Measurements from ENCODE around the gene PVR. TPM values are rescaled to one million over a fixed set of nuclear protein-coding genes. Genes with fewer than 3 reads are reported as not detected.
A peak's percentile ranks its signal among the peaks of the same experiment; 100 is the strongest.

PVR gene
- total RNA-seq, 1 donor, result 156 TPM

GRCh38 chr19:44602081-44602480, 41.6 kb upstream of the PVR start:
- no peak for DNase-seq (ENCODE audit: low read depth)
- H3K4me3 ChIP-seq (ENCODE audit: low read depth, low read length), result no peak overlapping the region
- no peak for TF ChIP-seq CTCF (IDR thresholded peaks at IDR 0.05; ENCODE audit: insufficient read depth, low read depth, low read length)

- DNase-seq (ENCODE audit: low read depth), result peak; percentile 90
- no peak overlapping the region for H3K4me3 ChIP-seq (ENCODE audit: low read depth, low read length)
- no peak for TF ChIP-seq CTCF (IDR thresholded peaks at IDR 0.05; ENCODE audit: insufficient read depth, low read depth, low read length)
Observed at GRCh38 chr19:44603201-44603945, 40.3 kb upstream of the PVR start.

GRCh38 chr19:44604241-44604640, 39.5 kb upstream of the PVR start:
- no peak overlapping the region for H3K4me3 ChIP-seq (ENCODE audit: low read depth, low read length)
- DNase-seq (ENCODE audit: low read depth), result no peak
- TF ChIP-seq CTCF (IDR thresholded peaks at IDR 0.05; ENCODE audit: insufficient read depth, low read depth, low read length), result no peak

GRCh38 chr19:44605547-44605946, 38.2 kb upstream of the PVR start:
- DNase-seq (ENCODE audit: low read depth), result no peak
- TF ChIP-seq CTCF (IDR thresholded peaks at IDR 0.05; ENCODE audit: insufficient read depth, low read depth, low read length), result no peak

GRCh38 chr19:44607049-44607448, 36.7 kb upstream of the PVR start:
- peak; percentile 48 for DNase-seq (ENCODE audit: low read depth)
- TF ChIP-seq CTCF (IDR thresholded peaks at IDR 0.05; ENCODE audit: insufficient read depth, low read depth, low read length), result no peak
- H3K4me3 ChIP-seq (ENCODE audit: low read depth, low read length), result no peak overlapping the region

More at GRCh38 chr19:44605547-44605946, 38.2 kb upstream of the PVR start:
- no peak overlapping the region for H3K4me3 ChIP-seq (ENCODE audit: low read depth, low read length)

GRCh38 chr19:44607917-44608316, 35.8 kb upstream of the PVR start:
- DNase-seq (ENCODE audit: low read depth), result no peak
- TF ChIP-seq CTCF (IDR thresholded peaks at IDR 0.05; ENCODE audit: insufficient read depth, low read depth, low read length), result no peak
- H3K4me3 ChIP-seq (ENCODE audit: low read depth, low read length), result no peak overlapping the region

GRCh38 chr19:44608391-44608821, 35.3 kb upstream of the PVR start:
- no peak for TF ChIP-seq CTCF (IDR thresholded peaks at IDR 0.05; ENCODE audit: insufficient read depth, low read depth, low read length)
- no peak overlapping the region for H3K4me3 ChIP-seq (ENCODE audit: low read depth, low read length)
- DNase-seq (ENCODE audit: low read depth), result peak; percentile 61

Measured in fibroblast of villous mesenchyme (primary cell).